GM12872 (cell line): ENCODE results near the gene CTDSPL.

Experiments used
- TF ChIP-seq, protein P1 (sequence below): IDR thresholded peaks from 3 replicates; pipeline ENCODE4 v1.5.1; 2011; ENCODE audit warnings: low read depth, mild to moderate bottlenecking, low read length, moderate library complexity; ENCODE audit not compliant: insufficient read depth

The CTDSPL gene

GRCh38 chr3:38018296-38019266 lies 156.9 kb downstream of the CTDSPL start:
- TF ChIP-seq, protein P1, sequence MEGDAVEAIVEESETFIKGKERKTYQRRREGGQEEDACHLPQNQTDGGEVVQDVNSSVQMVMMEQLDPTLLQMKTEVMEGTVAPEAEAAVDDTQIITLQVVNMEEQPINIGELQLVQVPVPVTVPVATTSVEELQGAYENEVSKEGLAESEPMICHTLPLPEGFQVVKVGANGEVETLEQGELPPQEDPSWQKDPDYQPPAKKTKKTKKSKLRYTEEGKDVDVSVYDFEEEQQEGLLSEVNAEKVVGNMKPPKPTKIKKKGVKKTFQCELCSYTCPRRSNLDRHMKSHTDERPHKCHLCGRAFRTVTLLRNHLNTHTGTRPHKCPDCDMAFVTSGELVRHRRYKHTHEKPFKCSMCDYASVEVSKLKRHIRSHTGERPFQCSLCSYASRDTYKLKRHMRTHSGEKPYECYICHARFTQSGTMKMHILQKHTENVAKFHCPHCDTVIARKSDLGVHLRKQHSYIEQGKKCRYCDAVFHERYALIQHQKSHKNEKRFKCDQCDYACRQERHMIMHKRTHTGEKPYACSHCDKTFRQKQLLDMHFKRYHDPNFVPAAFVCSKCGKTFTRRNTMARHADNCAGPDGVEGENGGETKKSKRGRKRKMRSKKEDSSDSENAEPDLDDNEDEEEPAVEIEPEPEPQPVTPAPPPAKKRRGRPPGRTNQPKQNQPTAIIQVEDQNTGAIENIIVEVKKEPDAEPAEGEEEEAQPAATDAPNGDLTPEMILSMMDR, result no peak

DNA sequence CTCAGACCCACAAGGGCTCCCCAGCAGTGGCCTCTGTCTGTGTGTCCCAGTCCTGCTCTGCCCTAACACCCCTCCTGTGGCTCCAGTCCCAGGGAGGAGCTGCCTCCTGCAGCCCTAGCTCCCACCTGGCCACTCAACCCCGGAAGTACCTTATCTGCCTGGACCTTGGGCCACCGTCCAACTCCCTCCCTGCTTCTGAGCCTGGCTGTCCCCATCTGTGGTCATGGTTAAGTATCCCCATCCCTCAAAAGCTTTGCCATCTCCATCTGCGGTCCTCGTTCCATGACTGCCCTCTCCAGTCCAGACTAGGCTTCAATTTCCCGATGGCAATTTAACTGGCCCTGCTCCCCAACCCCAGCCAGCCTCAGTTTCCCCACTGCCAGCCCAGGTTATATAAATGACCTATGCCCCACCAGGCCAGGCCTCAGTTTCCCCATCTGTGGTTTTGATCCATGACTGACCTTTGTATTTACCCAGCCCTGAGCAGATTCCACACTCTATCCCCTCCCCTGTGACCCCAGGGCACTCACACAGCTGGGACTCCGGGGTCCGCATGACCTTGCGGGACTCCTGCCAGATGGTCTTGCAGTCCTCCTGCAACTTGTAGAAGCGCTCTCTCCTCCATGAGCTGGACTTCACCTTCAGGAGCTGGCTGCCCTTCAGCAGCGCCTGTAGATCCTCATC lies 158.1 kb downstream of the CTDSPL start:
- TF ChIP-seq, protein P1, result no peak

GRCh38 chr3:38020342-38020726 lies 158.7 kb downstream of the CTDSPL start:
- TF ChIP-seq, protein P1, result no peak

GRCh38 chr3:38021196-38021595 lies 159.5 kb downstream of the CTDSPL start:
- TF ChIP-seq, protein P1, result no peak

DNA sequence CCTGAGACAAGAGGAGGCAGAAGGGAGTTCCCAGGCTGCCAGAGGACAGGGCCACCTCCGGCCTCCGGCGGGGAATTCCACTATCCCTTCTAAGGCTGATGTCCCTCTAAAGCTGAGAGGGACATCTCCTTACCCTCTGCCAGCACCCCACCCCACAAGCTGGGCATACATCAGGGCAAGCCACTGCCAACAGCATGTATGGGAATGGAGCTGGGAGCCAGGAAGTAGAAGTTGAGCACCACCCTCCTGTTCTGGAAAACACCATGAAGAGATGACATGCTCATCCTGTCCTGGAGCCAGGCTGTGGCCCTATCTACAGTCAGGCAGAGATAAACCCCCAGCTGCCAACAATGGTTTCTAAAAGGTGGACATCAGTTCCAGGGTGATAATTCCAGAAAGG lies 160.6 kb downstream of the CTDSPL start:
- TF ChIP-seq, protein P1, result no peak

DNA sequence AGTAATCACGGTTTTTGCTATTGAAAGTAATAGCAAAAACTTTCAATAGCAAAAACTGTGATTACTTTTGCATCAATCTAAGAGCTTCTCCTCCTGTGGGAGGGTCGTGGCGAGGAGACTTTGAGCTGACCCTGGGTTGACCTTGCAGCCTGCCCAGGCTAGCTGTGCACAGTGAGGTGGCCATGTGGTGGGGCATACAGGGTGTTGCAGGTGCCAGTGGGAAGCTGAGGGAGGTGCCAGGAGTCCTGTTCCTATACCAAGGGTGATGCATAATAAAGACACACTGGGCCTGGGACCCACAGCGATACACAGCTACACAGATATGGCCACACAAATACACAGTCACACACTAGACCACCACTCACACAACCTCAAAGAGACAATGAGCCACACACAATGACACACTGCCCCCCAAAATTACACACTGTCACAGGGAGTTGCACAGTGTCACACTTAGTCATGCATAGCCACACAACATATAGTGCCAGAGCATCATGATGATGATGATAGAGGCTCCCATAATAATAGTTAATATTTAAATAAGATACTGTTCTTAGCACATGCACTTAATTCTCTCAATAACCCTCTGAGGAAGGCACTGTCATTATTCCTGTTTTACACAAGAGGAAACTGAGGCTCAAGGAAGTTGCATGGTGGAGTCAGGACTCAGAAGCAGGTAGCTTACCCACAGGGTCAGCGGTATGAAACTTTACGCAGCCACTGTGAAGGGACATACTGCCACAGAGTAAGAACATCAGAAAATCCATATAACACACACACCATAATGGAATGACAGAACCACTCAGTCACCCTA lies 161.4 kb downstream of the CTDSPL start:
- TF ChIP-seq, protein P1, result no peak

DNA sequence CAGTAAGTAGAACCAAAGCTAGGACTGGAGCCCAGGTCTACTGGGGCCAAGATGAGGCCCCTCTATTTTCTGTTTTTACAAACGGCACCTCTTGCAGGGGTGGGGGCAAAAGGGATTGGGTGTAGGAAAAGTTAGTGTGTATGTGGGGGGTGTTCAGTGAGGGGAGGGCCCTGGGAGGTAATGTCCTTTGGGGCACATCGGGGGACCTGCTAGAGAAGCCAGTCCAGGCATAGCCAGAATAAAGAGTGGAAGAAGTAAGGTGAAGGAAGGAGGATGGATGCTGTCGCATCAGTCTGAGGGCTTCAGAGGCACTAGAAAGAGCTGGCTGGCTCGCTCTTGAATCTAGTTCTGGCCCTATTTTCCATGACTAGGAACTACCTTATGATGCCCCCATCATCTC lies 165.2 kb downstream of the CTDSPL start:
- TF ChIP-seq, protein P1, result no peak
